ENCODE measurements around the gene CACNA1G.

The CACNA1G gene

DNA sequence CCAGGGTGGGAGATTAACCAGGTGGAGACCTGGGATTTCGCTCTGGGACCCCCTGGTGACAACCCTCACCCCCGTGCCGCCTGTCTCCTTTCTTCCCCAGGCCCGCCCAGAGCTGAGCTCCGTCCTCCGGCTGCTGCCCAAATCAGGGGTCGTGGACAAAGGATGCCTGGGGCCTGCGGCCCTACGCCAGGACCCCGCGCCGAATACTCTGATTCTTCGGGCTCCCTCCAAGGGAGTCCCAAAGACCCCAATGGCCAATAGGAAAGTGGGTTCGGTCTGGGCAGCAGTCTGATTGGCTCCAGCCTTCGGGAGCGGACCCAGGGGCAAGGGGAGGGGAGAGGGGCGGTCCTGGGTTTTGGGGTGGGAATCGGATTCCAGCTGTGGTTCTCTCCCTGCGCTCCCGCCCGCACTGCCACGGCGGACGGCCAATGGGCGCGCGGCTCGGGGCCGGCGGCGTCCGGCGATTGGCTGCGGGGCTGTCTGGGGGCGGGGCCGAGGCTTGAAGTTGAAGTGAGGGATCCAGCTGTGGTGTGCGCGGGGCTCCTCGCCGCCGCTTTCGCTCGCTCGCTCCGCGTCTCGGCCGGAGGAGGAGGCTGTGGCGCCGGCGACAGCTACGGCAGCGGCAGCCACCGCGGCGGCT lies at the start of gene CACNA1G:
TSS of gene CACNA1G (plus strand) at position 531 of the 640 bp plus-strand sequence. CDS start 745 bp downstream, outside the sequence.
- peak; percentile 88 to 91 for DNase-seq

DNA sequence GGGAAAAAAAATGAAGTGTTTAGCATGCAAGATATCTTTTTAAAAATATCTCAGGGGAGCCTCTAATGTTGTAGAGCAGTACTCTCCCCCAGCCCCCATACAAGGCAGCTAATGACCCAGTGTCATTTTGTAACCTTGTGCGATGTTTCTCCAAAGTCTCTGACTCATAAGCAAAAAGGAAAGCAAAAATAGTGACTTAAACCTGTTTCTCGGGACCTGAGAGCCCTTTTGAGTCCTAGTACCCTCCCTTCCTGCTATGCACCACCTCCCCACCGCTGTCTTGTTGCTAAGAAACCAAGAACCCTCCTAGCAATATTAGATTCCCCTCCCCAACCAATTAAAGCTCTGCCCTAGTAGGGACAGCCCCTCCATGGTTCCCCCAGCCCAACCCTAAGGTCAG lies 49.5 kb upstream of the CACNA1G start:
- peak; percentile 54 to 71 for DNase-seq

DNA sequence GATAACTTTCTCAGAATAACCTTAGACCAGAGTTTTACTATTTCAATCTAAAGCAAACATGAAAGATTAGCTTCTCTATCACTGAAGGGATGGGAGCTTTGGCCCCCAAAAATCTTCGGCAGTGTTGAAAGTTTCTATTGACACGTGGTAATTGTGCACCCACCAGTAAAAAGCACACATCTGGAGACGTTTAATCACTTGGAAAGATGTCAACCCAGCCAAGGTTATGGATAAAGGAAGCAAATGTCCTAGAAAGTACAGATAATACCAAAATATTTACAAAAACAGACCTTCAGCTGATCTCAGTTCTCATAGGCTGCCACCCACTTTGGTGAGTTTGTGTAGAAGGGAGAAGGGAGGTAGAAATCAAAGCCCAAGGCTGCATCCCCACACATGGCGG lies 47.0 kb upstream of the CACNA1G start:
- no peak for DNase-seq

DNA sequence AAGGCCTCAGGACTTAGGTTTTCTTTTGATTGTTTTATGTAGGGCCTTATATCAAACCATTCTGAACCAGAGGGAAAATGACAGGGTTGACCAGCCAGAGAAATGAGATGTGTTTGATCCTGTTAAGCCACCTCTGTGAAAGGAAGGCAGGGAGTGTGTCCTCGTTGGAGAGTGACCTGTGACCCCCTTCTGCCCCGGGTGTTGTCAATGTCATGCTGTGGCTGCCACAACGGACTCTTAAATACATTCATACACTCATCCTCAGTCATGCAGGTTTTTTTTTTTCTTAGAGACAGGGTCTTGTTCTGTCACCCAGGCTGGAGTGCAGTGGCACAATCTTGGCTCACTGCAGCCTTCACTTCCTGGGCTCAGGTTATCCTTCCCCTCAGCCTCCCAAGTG lies 46.1 kb upstream of the CACNA1G start:
- DNase-seq: no peak

DNA sequence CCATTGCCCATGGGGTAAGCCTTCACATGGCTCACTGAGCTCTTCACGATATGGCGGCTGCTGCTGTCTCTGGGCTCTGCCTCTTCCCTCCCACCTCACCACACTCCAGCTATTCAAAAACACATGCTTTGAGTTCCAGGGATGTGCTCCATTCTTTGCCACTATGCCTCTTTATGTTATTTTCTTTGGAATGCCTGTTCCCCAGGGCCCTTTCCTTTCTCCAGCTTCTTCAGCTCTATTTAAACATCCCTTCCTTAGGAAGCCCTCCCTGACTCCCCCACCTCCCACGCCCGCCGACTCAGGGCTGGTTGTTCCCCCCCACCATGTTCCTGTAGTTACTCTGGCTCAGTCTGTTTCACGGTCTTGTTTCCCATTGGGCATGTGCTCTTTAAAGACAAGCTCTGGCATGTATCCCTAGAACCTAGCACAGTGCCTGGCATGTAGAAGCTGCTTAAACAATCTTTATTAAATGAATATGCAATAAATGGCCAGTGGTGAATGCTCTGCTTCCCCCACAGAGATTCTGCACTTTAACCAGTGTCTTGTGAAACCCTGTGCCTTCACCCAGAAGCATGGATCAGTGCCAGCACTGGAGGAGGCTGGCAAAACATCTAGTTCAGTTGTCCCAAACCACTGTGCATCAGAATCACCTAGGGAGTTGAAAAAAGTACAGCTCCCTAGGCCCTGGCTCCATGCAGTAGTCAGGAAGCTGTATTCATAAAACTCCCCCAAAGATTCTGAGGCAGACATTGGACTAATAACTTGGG lies 45.4 kb upstream of the CACNA1G start:
- DNase-seq: no peak

DNA sequence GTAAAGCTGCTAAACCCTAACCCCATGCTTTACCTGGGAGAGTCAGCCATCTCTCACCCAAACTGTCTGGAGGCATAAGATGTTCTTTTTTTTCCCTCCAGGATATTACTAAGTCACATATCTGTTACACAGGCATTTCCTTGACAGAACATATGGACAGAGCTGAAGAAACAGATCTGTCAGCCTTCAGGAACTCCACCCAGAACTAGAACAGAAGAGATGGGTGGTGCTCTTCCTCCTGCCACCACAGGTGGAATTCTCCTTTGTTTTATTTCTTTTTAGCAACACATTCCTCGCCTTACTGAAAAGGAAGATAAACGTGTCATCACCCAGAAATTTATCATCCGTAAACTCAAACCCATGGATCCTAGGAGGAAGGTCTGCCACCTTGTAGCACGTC lies 43.5 kb upstream of the CACNA1G start:
- no peak for DNase-seq

DNA sequence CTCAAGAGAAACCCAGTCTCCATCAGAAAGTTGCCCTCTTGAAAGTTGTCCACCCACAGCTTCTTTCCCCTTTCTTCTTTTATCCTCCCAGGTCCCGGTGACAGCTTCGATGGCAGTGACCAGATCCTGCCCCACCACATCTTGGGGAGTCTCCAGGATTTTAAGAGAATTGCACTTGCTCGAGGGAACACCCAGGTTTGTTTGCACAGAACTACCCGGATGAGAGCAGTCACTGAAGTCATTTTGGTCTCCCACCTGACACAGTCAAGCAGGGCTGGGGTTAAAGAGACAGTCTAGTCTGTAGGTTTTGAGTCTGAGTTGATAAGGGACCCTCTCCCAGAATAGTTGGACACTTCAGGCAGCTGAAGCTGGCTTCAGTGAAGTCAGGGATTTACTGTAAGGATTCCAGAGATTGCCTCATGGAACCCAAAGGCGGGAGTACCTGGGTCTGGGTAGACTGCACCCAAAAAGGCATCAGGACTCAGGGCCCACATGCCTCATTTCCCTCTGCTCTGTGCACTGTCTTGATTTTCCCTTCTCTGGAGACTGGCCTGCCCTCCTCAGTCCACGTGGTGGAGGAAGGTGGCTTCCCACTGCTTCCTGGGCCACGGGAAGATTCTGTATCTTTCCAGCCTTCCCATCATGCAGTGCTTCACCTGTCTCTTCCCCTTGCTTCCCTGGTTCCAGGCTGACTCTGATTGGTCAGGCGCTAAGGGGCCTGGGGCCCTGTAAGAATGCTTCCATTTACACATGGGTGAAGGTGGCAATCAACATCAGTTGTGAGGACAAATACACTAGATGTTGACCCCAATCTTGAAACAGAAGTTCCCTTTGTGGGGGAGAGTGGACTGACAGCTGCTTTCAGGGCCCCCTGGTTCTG lies 42.8 kb upstream of the CACNA1G start:
- no peak for DNase-seq

DNA sequence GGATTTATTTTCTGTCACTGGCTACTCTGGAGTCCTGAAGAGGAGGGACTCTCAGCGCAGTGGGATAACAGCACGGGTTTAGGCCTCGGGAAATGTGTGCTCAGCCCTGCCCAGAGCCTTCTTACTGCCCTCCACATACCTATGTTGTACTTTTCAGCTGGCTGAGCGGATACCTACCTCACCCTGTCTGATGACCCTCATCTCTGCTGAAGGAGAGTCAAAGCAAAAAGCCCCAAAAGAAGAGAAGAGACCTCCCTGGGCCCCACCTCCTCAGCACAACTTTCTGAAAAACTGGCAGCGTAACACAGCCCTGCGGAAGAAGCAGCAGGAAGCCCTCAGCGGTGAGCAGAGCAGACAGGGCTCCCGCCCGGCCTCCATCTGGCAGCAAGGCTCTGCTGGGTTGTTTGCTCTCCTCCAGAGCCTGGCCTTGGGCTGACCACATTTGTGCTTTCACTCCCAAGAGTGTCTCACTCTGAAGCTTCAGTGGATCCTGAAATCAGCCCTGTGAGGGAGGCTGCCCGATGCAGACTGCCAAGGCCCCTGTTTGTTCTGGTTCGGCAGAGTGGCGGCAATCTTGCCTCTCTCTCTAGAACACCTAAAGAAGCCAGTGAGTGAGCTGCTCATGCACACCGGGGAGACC lies 42.0 kb upstream of the CACNA1G start:
- no peak for DNase-seq

DNA sequence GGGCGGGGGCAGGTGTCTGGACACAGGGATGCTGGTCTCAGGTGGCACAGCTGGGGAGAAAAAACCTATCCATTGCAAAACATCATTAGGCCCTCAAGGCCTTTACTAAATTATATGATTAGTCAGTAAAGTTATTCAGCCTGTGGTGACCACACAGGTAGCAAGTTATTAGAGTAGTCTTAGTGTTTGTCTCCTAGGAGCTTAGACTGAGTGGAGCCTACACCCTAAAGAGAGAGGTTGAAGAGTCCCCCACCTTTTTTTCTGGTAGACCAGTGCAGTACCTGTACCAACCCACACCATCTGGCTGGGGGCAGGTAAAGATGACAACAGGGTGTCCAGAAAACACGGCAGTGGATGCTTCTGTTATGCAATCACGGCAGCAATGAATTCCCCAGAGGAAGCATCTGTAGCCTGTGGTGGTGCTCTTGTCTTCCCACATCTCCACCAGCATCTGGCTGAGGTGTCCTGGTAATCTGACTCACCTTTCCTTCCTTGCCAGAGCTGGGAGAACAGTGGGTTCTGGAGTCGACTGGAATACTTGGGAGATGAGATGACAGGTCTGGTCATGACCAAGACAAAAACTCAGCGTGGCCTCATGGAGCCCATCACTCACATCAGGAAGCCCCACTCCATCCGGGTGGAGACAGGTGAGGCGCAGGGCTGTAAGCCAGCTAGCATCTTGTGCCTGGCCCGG lies 41.2 kb upstream of the CACNA1G start:
- DNase-seq: no peak

DNA sequence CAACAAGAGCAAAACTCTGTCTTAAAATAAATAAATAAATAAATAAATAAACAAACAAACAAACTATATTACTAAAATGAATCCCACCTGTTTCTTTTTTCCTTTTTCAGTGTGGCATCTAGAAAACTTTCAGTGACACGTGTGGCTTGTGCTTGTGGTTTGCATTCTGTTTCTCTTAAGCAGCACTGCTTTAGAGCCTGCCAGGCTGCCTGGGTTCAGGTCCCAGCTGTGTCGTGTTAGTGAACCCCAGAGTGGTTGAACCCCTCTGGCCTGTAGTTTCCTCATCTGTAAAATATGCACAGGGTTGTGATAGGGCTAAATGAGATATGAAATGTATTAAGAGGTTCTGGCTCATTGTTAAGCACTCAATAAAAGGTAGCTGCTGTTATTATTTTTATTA lies 40.0 kb upstream of the CACNA1G start:
- no peak for DNase-seq

DNA sequence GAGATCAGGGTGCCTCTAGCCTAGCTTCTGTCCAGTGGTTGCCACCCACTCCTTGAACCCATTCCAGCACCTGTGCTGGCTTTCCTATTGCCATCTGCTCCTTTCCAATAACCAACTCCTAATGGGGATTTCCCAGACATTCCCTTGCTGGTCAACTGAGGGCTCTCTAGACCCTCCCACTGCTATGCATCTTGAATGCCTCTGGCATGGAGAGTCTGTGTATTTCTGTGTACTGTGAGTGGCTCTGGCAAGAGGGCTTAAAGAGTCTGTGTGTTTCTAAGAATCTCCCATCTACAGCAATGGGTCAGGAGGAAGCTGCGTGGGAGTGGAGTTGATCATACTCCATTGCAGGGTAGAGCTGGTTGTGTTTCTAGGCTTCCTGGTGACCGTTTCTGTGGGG lies 39.0 kb upstream of the CACNA1G start:
- no peak for DNase-seq

DNA sequence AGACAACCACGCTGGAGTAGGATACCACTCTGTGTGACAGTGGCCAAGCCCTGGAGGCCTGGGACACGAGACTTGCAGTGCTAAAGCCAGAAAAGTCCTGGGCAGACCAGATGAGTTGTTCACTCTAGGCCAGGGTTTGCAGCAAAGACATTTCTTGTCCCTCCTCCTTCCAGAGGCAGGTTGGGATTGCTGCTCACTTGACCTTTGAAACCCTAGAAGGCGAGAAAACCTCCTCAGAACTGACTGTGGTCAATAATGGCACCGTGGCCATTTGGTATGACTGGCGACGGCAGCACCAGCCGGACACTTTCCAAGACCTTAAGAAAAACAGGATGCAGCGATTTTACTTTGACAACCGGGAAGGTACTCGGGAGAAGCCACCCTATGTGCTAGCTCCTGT lies 37.7 kb upstream of the CACNA1G start:
- no peak for DNase-seq

DNA sequence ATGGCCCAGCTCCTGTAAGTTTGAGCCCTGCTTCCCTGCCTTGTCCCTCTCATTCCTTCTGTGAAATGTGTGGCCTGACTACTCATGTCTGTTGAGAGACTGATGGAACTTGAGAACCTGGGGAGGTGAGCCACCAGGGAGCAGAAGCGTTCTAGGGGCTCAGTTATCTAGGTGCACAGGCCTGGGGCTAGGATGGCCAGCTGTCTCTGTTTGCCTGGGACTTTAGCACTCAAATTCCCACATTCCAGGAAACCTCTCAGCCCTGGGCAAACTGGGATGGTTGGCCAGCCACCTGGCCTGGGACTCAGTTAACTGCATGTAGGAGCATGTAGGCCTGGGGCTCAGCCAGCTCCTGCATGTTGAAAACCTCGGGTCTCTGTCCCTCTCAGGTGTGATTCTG lies 37.3 kb upstream of the CACNA1G start:
- no peak for DNase-seq

DNA sequence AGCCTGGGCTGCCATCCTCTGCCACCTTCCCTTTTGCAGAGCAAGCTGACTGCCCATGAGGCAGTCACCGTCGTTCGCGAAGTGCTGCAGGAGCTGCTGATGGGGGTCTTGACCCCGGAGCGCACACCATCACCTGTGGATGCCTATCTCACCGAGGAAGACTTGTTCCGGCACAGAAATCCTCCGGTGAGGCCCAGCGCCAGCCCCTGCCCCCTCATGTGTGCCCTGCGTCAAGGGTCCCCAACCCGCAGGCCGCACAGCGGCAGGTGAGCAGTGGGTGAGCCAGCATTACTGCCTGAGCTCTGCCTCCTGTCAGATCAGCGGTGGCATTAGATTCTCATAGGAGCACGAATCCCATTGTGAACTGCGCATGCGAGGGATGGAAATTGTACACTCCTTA lies 35.7 kb upstream of the CACNA1G start:
- no peak for DNase-seq

DNA sequence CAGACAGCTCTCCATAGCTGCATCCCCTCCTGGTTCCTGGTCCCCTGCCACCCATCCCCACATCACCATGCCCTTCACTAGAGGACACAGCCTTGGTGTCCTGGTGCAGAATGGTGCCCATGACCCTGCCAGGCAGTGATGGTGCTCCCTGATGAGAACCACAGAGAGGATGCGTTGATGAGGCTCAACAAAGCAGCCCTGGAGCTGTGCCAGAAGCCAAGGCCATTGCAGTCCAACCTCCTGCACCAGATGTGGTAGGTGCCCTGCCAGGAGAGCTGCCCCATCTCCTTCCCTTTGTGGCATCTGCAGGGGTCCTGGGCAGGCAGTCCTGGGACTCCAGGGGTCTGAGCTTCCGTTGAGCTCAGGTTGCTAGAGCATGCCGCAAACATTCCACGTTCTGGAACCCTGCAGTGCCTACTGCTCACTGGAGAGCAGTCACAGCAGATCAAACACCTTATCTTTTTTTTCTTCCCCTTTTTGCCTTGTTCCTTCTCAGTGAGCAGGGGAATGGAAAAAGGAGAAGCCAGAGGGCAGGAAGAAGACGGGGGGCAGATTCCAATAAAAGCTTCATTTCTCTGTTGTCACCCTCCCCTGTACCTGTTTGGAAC lies 33.3 kb upstream of the CACNA1G start:
- no peak for DNase-seq

DNA sequence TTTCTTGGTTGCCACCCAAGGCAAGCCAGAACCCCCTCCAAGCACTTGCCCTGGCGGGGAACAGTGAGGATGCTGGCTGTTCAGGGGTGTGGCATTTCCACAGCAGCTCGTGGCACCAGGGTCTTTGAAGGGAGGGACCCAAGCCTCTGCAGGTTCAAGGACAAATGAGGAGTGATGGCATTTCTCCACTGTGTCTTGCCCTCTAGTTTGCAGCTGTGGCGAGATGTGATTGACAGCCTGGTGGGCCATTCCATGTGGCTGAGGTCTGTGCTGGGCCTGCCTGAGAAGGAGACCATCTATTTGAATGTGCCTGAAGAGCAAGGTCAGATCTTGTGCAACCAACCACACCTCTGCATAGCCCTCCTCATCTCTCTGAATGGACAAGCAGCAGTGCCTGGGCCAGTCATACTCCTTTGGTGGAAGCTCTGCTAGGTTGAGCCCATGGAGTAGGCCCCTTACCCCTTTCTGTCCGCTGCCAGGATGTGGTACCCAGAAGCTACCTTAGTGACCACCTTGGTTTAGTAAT lies 32.5 kb upstream of the CACNA1G start:
- DNase-seq: no peak

DNA sequence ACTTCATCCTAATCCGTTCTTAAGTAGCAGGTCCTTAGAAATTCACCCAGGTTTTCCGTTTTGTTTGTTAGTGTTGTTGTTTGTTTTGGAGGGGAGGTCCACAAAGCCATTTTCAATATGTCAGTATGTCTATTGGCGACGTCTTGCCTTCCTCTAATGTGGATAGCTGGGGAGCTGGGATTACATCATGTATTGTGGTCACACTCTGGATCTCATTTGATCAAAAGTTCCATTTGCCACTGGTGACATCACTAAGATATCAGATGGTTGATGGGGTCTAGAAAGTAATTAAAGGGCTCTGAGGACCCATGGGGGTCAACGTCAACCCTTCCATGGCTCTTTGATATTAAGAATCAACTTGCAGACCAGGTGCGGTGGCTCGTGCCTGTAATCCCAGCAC lies 30.7 kb upstream of the CACNA1G start:
- no peak for DNase-seq

DNA sequence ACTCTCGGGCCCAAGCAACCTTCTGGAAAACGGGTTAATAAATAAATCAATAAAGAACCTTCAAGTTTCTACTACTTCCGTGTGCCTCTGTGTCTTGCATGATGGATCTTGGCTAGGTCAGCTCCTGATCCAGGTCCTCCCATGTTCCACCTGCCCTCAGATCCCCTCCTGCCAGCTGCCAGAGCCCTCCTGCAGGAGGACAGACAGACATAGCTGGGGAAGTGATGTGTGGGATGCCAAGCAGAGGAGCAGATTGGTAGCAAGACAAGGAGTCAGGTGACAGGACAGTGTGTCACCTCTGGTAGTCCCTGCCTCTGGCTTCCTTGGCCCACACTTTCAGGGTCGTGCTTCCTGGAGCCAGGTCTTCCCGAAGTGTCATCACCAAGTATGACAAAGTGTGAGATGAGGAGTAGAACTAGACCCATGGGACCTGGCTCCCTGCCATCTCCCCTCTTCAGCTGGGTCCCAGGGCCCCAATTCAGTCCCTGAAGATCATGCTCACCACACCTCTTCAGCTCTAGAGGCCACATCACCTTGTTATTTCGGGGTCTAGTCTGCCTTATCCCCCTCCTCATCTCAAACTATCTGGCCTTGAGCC lies 29.0 kb upstream of the CACNA1G start:
- no peak for DNase-seq

DNA sequence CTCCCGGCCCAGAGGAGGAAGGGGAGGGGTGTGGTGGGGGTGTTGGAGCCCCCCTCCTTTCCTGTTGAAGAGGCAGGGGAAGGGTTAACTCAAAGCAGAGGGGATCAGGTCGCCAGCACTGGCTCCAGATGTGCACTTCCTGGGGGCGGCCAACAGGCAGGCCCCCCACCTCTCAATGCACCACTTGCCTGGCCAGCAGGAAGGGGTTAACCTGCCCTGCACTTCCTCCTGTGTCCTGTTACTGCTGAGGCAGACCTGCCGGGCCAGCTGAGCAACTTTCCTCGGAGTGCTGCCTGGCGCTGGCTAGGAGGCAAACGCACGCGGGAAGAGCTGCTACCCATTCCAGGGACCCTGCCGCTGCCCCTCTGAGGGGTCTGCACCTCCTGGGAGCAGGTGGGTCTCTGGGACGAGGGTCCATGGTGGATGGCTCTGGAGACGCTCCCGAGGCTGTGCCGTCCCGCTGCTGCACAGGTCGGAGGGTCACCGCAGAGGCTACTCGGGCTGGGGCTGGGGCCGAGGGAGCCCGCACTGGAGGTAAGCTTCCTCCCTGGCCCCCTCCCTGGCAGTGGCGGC lies 28.0 kb upstream of the CACNA1G start, which contains the start of gene EPN3:
TSS of gene EPN3 (plus strand) at position 284 of the 573 bp plus-strand sequence. CDS start 3,822 bp downstream, outside the sequence.
- DNase-seq: no peak

DNA sequence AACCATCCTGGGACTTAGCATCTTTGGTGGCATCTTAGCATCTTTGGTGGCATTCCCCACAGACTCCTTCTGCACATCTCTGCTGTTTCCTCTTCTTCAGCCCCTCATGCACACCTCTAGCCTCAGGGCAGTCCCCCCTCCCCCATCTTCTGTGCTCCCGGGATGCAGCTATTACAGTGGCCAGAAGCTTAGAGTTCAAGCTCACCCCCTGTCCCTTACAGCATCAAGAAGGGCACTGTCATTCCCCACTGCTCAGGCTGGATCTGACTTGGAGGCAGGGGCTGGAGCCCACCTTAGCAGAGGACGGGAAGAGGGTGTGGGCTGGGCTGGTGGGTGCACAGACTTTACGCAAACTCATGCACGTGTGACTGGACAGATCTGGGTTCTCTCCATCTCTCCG lies 27.3 kb upstream of the CACNA1G start:
- DNase-seq: no peak

DNA sequence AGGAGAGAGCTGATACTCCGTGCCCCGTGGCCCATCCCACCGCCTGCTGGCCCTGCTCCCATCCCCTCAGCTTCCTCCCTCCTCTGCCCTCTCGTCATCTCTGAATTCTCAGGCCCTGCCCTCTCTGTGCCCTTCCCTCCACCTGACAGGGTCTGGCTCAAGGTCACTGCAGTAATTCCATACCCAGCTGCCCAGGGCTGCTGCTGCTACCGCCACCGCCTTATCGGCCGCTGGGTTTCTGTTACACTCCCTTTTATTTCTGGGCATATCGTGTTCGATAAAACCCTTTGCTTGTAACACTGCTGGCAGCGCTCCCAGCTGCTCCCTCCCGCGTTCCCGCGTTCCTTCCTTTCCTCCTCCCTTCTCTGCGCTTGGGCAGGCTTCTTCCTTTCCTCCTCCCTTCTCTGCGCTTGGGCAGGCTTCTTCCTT lies 26.8 kb upstream of the CACNA1G start:
- no peak for DNase-seq

All from CD4-positive, alpha-beta T cell treated with Interleukin-1 beta for 1 hour (primary cell).